ENCODE results near the gene CKS1B.
A peak's percentile ranks its signal among the peaks of the same experiment; 100 is the strongest.
"Not testable (repeated sequence)": the region's sequence is repeated elsewhere in the genome, so short reads cannot be mapped to it uniquely, and the experiment has no call there.

The CKS1B gene

DNA sequence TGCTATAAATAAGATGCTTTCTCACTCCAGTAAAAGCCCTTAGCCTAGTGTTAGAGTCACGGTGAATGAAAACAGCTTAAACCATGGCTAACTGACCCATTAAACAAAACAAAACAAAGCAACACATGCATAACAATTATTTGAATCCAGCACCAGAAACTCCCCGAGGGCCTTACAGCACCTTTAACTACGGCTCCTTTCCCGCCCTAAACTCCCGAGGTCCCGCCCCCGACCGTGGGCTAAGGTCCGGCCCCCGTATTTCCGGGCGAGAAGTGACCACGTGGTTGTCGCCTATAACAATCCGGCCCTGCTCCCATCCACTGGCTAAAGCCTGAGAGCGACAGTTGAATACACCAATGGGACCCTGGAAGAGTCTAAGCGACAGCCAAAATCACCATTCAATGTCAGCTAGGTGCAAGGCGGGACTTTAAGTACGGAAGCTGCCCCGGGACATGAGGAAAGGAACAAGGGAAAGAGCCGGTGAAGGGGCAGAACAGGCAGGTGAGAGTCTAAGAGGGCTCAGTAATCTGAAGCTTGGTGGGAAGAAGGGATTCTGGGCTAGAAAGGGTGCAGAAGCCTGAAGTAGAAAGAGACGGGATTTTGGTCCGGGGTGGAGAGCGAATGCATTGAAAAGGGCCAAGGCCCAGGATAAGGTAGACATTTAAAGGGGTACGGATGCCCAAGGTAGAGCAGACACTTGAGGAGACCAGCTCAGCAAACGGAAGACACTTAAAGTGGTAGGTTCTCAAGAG, 8.6 kb downstream of the CKS1B start, which contains the start of gene FLAD1:
FLAD1 (plus strand) TSS at position 448 of the 752 bp plus-strand sequence. CDS start 351 bp downstream, outside the sequence.
- Histone ChIP-seq H3K4me1 (ENCODE audit: insufficient read depth, low read length) (peaks cover 9% of the 10 kb centered on the region; the same call in 1 of the 2 replicates), H3K9ac (ENCODE audit: low read depth, low read length) (peak within 1 kb of the TSS; percentile 82), H3K36me3 (ENCODE audit: insufficient read depth, low read length) (peaks cover 23% of the 10 kb centered on the region), H3K9me3 (ENCODE audit: control insufficient read depth, insufficient read depth, low read length) (no peaks in the 10 kb centered on the region)

DNA sequence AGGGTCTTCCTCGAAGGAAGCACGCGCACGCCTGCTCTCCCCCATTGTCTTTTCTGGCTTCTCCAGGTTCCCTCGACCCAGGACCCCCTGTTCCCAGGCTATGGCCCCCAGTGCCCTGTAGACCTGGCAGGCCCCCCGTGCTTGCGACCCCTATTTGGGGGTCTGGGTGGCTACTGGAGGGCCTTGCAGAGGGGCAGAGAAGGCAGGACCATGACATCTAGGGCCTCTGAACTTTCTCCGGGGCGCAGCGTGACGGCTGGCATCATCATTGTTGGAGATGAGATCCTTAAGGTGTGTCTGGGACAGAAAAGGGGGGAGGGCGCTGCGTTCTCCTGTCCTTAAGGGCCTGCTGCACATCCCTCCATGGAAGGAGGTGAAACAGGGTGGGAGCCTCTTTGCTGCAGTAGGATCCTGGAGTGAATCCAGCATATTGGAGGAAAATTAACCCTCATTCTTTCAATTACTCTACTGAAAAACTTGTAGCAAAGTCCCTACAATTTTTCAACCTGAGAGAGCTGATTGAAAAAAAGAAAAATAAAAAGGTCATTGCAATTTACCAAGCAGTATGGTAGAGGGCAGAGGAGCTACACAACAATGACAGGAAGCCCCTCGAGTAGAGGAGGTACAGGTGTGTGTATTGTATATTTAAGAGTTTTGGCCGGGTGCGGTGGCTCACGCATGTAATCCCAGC, 9.4 kb downstream of the CKS1B start:
- H3K9ac ChIP-seq (ENCODE audit: low read depth, low read length), result peak overlapping the region; percentile 82
- H3K4me1 ChIP-seq (ENCODE audit: insufficient read depth, low read length), result peaks cover 9% of the 10 kb centered on the region; the same call in 1 of the 2 replicates
- peaks cover 21% of the 10 kb centered on the region for H3K36me3 ChIP-seq (ENCODE audit: insufficient read depth, low read length)
- no peaks in the 10 kb centered on the region for H3K9me3 ChIP-seq (ENCODE audit: control insufficient read depth, insufficient read depth, low read length)

DNA sequence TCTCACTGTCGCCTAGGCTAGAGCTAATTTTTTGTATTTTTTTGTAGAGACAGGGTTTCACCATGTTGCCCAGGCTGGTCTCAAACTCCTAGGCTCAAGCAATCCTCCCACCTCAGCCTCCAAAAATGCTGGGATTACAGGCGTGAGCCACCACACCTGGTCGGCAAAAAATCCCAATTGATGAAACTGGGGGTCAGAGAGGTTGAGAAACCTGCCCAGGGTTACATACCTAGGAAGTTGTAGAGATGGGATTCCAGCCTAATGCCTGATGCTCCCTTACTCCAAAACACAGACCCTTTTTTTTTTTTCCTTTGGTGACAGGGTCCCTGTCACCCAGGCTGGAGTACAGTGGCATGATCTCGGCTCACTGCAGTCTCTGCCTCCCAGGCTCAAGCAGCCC, 12.3 kb downstream of the CKS1B start:
- H3K36me3 ChIP-seq (ENCODE audit: insufficient read depth, low read length), result peaks cover 14% of the 10 kb centered on the region
- not testable (repeated sequence) for H3K9ac ChIP-seq (ENCODE audit: low read depth, low read length); H3K4me1 ChIP-seq (ENCODE audit: insufficient read depth, low read length); H3K9me3 ChIP-seq (ENCODE audit: control insufficient read depth, insufficient read depth, low read length)

DNA sequence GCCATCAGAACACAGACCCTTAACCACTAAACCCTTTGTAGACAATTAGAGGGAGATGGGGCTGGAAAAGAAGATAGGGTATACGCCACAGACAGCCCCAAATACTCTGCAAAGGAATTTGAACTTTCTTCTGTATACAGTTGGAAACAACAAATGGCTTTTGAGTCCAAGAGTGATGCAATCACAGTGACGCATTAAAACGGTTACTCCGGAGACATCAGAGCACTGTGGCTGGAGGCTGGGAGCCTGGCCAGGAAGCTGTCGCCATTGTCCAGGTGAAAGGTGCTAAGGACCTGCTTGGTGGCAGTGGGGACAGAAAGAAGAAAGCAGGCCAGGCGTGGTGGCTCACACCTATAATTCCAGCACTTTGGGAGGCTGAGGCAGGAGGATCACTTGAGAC, 12.8 kb downstream of the CKS1B start:
- H3K4me1 ChIP-seq (ENCODE audit: insufficient read depth, low read length), result peaks cover 8% of the 10 kb centered on the region; the same call in 1 of the 2 replicates
- H3K9ac ChIP-seq (ENCODE audit: low read depth, low read length), result no peak overlapping the region
- H3K9me3 ChIP-seq (ENCODE audit: control insufficient read depth, insufficient read depth, low read length), result no peaks in the 10 kb centered on the region
- H3K36me3 ChIP-seq (ENCODE audit: insufficient read depth, low read length), result peaks cover 14% of the 10 kb centered on the region

DNA sequence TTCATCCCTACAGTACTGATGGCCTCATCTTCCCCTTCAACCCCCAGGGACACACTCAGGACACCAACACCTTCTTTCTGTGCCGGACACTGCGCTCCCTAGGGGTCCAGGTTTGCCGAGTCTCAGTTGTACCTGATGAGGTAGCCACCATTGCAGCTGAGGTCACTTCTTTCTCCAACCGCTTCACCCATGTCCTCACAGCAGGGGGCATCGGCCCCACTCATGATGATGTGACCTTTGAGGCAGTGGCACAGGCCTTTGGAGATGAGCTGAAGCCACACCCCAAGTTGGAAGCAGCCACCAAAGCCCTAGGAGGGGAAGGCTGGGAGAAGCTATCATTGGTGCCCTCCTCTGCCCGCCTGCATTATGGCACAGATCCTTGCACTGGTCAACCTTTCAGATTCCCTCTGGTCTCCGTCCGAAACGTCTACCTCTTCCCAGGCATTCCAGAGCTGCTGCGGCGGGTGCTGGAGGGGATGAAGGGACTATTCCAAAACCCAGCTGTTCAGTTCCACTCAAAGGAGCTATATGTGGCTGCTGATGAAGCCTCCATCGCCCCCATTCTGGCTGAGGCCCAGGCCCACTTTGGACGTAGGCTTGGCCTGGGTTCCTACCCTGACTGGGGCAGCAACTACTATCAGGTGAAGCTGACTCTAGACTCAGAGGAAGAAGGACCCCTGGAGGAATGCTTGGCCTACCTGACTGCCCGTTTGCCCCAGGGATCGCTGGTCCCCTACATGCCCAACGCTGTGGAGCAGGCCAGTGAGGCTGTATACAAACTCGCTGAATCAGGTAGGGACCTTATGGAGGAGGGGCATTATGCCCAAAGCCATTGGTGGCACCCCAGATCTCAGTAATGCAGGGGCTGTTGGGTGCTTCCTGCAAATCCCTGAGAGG, 13.8 kb downstream of the CKS1B start:
- Histone ChIP-seq H3K36me3 (ENCODE audit: insufficient read depth, low read length) (peaks cover 14% of the 10 kb centered on the region), H3K9ac (ENCODE audit: low read depth, low read length) (no peak overlapping the region), H3K9me3 (ENCODE audit: control insufficient read depth, insufficient read depth, low read length) (no peaks in the 10 kb centered on the region), H3K4me1 (ENCODE audit: insufficient read depth, low read length) (peaks cover 9% of the 10 kb centered on the region; the same call in 1 of the 2 replicates)

DNA sequence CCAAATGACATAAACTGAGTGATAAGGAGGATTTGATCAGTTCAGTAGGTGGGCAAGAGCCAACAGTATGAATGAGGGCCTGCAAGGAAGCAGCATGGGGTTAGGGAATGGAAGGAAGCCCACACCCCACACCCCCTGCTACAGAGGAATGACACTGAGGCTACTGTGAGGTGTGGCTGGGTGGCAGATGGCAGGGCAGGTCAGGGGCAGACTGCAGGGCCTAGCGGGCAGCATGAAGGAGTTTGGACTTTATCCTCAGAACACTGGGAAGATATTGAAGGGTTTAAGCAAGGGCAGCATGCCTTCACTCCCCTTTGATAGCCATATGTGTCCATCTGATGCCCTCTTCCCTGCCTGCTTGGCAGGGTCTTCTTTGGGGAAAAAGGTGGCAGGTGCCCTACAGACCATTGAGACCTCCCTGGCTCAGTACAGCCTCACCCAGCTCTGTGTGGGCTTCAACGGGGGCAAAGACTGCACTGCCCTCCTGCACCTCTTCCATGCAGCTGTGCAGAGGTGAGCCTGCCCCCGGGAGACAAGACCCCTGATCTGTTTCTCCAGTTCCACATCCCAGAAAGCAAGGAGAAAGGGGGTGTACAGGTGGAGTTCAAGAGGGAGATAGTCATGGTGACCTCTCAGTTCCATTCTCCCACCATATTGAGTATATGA, 14.8 kb downstream of the CKS1B start:
- peaks cover 12% of the 10 kb centered on the region; the same call in 1 of the 2 replicates for H3K4me1 ChIP-seq (ENCODE audit: insufficient read depth, low read length)
- peaks cover 14% of the 10 kb centered on the region for H3K36me3 ChIP-seq (ENCODE audit: insufficient read depth, low read length)
- H3K9me3 ChIP-seq (ENCODE audit: control insufficient read depth, insufficient read depth, low read length), result no peaks in the 10 kb centered on the region
- no peak overlapping the region for H3K9ac ChIP-seq (ENCODE audit: low read depth, low read length)

DNA sequence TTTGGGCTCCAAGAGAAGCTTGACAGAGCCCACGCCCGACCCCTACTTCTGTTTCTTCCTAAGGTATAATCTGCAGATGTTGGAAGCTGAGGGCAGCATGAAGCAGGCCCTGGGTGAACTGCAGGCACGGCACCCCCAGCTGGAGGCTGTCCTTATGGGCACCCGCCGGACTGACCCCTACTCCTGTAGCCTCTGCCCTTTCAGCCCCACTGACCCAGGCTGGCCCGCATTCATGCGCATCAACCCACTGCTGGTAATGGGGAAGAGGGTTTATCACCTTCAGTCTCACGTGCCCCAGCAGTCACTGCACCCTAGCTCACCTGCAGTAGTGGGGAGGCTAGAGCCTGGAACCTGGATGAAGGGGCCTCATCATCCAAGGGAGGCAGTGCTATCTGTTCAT, 15.8 kb downstream of the CKS1B start:
- H3K9me3 ChIP-seq (ENCODE audit: control insufficient read depth, insufficient read depth, low read length), result no peaks in the 10 kb centered on the region
- H3K4me1 ChIP-seq (ENCODE audit: insufficient read depth, low read length), result peaks cover 12% of the 10 kb centered on the region; the same call in 1 of the 2 replicates
- H3K36me3 ChIP-seq (ENCODE audit: insufficient read depth, low read length), result peaks cover 14% of the 10 kb centered on the region
- no peak overlapping the region for H3K9ac ChIP-seq (ENCODE audit: low read depth, low read length)

DNA sequence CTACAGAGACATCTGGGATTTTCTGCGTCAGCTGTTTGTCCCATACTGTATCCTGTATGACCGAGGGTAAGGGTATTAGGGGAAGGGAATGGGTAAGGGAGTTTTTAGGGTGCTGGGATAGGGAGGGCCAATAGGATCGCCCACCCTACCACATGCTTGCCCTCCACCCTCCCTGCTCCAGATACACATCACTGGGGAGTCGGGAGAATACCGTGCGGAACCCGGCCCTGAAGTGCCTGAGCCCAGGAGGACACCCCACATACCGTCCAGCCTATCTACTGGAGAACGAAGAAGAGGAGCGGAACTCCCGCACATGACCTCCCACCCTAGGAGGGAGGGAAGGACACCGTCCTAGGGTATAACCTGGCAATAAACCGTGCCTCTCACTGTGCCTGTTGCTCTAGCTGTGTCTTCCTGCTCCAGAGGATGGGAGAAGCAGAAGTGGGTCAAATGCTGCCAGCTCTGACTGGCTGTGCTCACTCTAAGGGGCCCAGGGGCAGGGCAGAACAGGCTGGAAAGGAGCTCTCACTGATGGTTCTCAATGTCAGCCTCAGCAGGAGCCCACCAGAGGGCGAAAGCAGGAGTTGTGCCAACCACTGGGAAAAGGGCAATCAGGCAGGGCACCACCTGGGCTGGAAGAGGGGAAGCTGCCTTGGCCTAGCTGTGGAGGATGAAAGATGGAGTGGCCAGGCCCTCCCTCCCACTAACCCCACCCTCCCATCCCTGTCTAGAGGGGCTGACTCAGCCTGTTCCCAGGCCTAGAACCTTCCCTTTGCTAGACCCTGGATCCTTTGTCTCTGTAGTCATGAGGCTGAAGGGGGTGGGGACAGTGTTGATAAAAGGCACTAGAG, 18.5 kb downstream of the CKS1B start:
- Histone ChIP-seq H3K36me3 (ENCODE audit: insufficient read depth, low read length) (peaks cover 7% of the 10 kb centered on the region), H3K9me3 (ENCODE audit: control insufficient read depth, insufficient read depth, low read length) (no peaks in the 10 kb centered on the region), H3K4me1 (ENCODE audit: insufficient read depth, low read length) (peaks cover 12% of the 10 kb centered on the region; the same call in 1 of the 2 replicates), H3K9ac (ENCODE audit: low read depth, low read length) (no peak overlapping the region)

DNA sequence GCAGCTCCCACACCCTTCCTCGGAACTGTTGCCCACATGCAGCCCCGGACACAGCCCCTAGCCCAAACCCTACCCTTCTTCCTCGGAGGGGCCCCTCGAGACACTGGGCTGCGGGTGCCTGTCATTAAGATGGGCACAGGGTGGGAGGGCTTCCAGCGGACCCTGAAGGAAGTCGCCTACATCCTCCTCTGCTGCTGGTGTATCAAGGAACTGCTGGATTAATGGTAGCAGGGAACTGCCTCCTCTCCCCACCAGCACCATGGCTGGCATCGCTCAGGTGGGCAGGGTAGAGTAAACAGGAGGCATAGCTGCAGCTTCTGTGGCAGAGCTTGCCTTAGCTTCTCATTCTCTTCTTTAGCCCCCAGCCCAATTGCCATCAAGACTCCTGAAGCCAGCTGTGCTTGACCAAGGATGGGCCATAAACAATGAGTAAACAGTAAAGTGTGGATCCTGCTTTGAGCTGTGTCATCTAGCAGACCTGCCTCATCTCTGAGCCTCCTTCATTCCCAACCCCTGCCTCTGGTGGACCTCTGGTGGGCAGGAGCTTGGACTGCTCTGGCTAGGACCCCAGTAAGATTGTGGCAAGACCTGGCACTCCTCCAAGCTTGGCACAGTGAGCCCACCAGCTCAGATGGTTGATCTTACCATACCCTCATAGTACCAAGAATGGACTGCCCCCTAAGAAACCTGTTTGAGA, 19.2 kb downstream of the CKS1B start, which contains the start of gene LENEP:
LENEP (plus strand) TSS at position 15 of the 697 bp plus-strand sequence; CDS start at position 37, 22 bp downstream.
- Histone ChIP-seq H3K36me3 (ENCODE audit: insufficient read depth, low read length) (peaks cover 3% of the 10 kb centered on the region), H3K4me1 (ENCODE audit: insufficient read depth, low read length) (peaks cover 12% of the 10 kb centered on the region; the same call in 1 of the 2 replicates), H3K9me3 (ENCODE audit: control insufficient read depth, insufficient read depth, low read length) (no peaks in the 10 kb centered on the region), H3K9ac (ENCODE audit: low read depth, low read length) (no peak within 1 kb of the TSS)

DNA sequence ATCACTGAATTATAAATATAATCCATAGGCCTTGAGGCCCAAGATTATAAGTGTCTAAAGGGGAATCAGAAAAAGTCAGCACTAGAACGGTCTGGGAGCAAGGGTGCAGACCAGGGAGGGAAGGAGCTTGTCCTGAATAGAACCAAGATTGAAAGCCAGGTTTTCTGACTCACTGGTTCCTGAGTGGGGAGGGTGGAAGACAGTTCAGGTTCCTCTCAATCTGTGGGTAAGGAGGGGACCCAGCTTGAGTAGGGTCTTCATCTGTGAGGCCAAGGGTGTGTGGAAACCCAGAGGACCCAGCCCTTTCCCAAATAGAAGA, 19.7 kb downstream of the CKS1B start:
- Histone ChIP-seq H3K9me3 (ENCODE audit: control insufficient read depth, insufficient read depth, low read length) (no peaks in the 10 kb centered on the region), H3K36me3 (ENCODE audit: insufficient read depth, low read length) (peaks cover 3% of the 10 kb centered on the region), H3K4me1 (ENCODE audit: insufficient read depth, low read length) (peaks cover 12% of the 10 kb centered on the region; the same call in 1 of the 2 replicates), H3K9ac (ENCODE audit: low read depth, low read length) (no peak overlapping the region)

DNA sequence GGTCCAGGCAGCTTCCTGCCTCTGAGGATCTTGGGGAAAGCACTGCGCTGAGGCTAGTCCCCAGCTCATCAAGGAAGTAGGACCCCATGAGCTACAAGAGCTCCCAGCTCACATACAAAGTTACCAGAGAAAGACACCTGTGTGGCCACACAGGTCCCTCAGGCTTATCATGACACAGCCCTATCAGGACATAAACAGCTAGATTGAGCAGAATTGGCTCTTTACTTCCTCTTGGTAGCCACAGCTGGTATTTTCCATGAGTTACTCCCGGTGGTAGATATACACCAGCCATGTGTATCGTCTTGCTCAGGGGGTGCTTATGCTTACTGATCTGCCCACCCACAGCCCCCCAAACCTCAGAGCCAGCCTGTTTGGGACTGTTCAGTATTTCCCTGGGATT, 20.1 kb downstream of the CKS1B start:
- Histone ChIP-seq H3K4me1 (ENCODE audit: insufficient read depth, low read length) (peaks cover 12% of the 10 kb centered on the region; the same call in 1 of the 2 replicates), H3K9ac (ENCODE audit: low read depth, low read length) (no peak overlapping the region), H3K36me3 (ENCODE audit: insufficient read depth, low read length) (peaks cover 3% of the 10 kb centered on the region), H3K9me3 (ENCODE audit: control insufficient read depth, insufficient read depth, low read length) (no peaks in the 10 kb centered on the region)

DNA sequence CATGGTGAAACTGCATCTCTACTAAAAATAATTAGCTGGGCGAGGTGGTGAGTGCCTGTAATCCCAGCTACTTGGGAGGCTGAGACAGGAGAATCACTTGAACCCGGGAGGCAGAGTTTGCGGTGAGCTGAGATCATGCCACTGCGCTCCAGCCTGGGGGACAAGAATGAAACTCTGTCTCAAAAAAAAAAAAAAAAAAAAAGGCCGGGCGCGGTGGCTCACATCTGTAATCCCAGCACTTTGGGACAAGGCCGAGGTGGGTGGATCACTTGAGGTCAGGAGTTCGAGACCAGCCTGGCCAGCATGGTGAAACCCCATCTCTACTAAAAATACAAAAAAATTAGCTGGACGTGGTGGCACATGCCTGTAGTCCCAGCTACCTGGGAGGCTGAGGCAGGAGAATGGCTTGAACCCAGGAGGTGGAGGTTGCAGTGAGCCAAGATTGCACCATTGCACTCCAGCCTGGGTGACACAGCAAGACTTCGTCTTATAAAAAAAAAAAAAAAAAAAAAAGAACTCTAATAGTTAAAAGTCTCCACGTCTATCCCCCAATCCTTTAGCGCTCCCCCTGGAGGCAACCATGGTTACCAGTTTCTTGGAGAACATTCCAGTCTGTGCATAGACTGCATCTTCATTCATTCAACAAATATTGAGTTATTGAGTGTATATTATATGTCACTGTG, 21.0 kb downstream of the CKS1B start:
- peaks cover 12% of the 10 kb centered on the region; the same call in 1 of the 2 replicates for H3K4me1 ChIP-seq (ENCODE audit: insufficient read depth, low read length)
- not testable (repeated sequence) for H3K9ac ChIP-seq (ENCODE audit: low read depth, low read length); H3K36me3 ChIP-seq (ENCODE audit: insufficient read depth, low read length); H3K9me3 ChIP-seq (ENCODE audit: control insufficient read depth, insufficient read depth, low read length)
